B cell (primary cell): ENCODE data around the gene NEBL. TPM values are rescaled to one million over a fixed set of nuclear protein-coding genes. Genes with fewer than 3 reads are reported as not detected.

Experiments
- ATAC-seq: fragments of 200-7000 bp; cut with Tn5 transposase; one replicate; pipeline ENCODE4 v1.10.0; 2021; ENCODE audit warnings: low read depth, mild to moderate bottlenecking, moderate number of reproducible peaks, moderate library complexity
- CTCF ChIA-PET: fragments of 350-600 bp; sonication (Branson Sonifier 250); formaldehyde crosslinking; loops from one replicate; lab custom pipeline; 2021; ENCODE audit warnings: antibody characterized with exemption, inconsistent platforms; lab: Charles Lee
- POLR2A ChIA-PET: fragments of 350-600 bp; sonication (Branson Sonifier 250); formaldehyde crosslinking; loops from one replicate; lab custom pipeline; 2021; ENCODE audit warnings: antibody characterized with exemption; lab: Charles Lee
- DNase-seq: peaks from one replicate; pipeline ENCODE4 v3.0.0; 2013
- H2AFZ ChIP-seq: 2 replicates; pipeline ENCODE4 v1.6.1; 2012; ENCODE audit warnings: mild to moderate bottlenecking, low read depth, low read length; ENCODE audit not compliant: insufficient read depth, poor library complexity, severe bottlenecking
- H3K27ac ChIP-seq, 2 donors: 1 replicate in 1 of 2; 2 replicates in 1 of 2; pipeline ENCODE4 v1.5.1; 2012 to 2013; ENCODE audit warnings: low read length in 2 of 2, mild to moderate bottlenecking in 2 of 2, moderate library complexity in 1 of 2
- H3K27me3 ChIP-seq, 4 experiments: fragments of 200-600 bp in 1 of 4; sonication (generic) in 1 of 4; replicated peaks in 1 of 4; 1 replicate in 2 of 4; 2 replicates in 2 of 4; pipeline versions ENCODE4 v1.6.1 to v1.7.0; 2013 to 2016; ENCODE audit warnings: low read length in 3 of 4, mild to moderate bottlenecking in 2 of 4, mixed read lengths in 1 of 4, moderate library complexity in 1 of 4; ENCODE audit not compliant: insufficient read depth in 4 of 4, control insufficient read depth in 3 of 4; ENCODE audit errors: control extremely low read depth in 1 of 4
- H3K36me3 ChIP-seq, 2 experiments: replicated peaks in 1 of 2; 1 replicate in 1 of 2; 2 replicates in 1 of 2; pipeline versions ENCODE4 v1.6.1 to v1.7.1; 2013; ENCODE audit warnings: low read length in 1 of 2; ENCODE audit not compliant: insufficient read depth in 2 of 2, control insufficient read depth in 1 of 2; ENCODE audit errors: control extremely low read depth in 1 of 2, extremely low read depth in 1 of 2
- H3K4me1 ChIP-seq, 2 donors: fragments of 200-600 bp in 1 of 2; sonication (generic) in 1 of 2; 1 replicate in 1 of 2; 2 replicates in 1 of 2; pipeline versions ENCODE4 v1.5.1 to v1.6.1; 2013 to 2017; ENCODE audit warnings: low read length in 2 of 2; ENCODE audit not compliant: control insufficient read depth in 2 of 2, insufficient read depth in 2 of 2
- H3K4me2 ChIP-seq: replicated peaks from 2 replicates; pipeline ENCODE3; 2012; ENCODE audit warnings: mild to moderate bottlenecking, low read depth, low read length; ENCODE audit not compliant: poor library complexity, severe bottlenecking
- H3K4me3 ChIP-seq, 5 experiments: fragments of 200-600 bp in 1 of 5; sonication (generic) in 1 of 5; 1 replicate in 3 of 5; 2 replicates in 2 of 5; pipeline versions ENCODE4 v1.5.1 to v1.7.0; 2011 to 2016; ENCODE audit warnings: low read length in 4 of 5, mild to moderate bottlenecking in 4 of 5, low read depth in 2 of 5, control low read depth in 1 of 5, moderate library complexity in 1 of 5; ENCODE audit not compliant: insufficient read depth in 1 of 5; ENCODE audit errors: control extremely low read depth in 1 of 5, extremely low read depth in 1 of 5
- H3K79me2 ChIP-seq: fragments of 200-600 bp; sonication (generic); one replicate; pipeline ENCODE4 v1.6.0; 2016; ENCODE audit warnings: low read length; ENCODE audit not compliant: control insufficient read depth, insufficient read depth
- H3K9ac ChIP-seq: fragments of 200-600 bp; sonication (generic); 2 replicates; pipeline ENCODE4 v1.6.1; 2017; ENCODE audit warnings: mild to moderate bottlenecking, low read length, moderate library complexity
- H3K9me3 ChIP-seq, 3 donors: one replicate each; pipeline versions ENCODE4 v1.6.1 to v1.7.1; 2013; ENCODE audit warnings: low read length in 2 of 3; ENCODE audit not compliant: control insufficient read depth in 2 of 3, insufficient read depth in 1 of 3; ENCODE audit errors: control extremely low read depth in 1 of 3
- H4K20me1 ChIP-seq: 2 replicates; pipeline ENCODE4 v1.6.0; 2012; ENCODE audit warnings: mild to moderate bottlenecking, low read length; ENCODE audit not compliant: insufficient read depth, control insufficient read depth, poor library complexity, severe bottlenecking
- H3K27ac Mint-ChIP-seq: one replicate; pipeline ENCODE4 v1.8.0; 2021; ENCODE audit warnings: mixed read lengths
- H3K27me3 Mint-ChIP-seq: one replicate; pipeline ENCODE4 v1.8.0; 2021; ENCODE audit warnings: mixed read lengths
- H3K4me1 Mint-ChIP-seq: one replicate; pipeline ENCODE4 v1.8.0; 2021; ENCODE audit warnings: mixed read lengths
- H3K4me3 Mint-ChIP-seq: one replicate; pipeline ENCODE4 v1.8.0; 2021; ENCODE audit warnings: mixed read lengths
- H3K9me3 Mint-ChIP-seq: one replicate; pipeline ENCODE4 v1.8.0; 2022; ENCODE audit warnings: mixed read lengths; ENCODE audit not compliant: insufficient read depth
- EZH2 ChIP-seq: IDR thresholded peaks from 2 replicates; pipeline ENCODE4 v1.6.1; 2012; ENCODE audit warnings: borderline replicate concordance, low read depth, mild to moderate bottlenecking, moderate library complexity, low read length; ENCODE audit not compliant: insufficient read depth, poor library complexity, severe bottlenecking
- WGBS: methylation state at CpG from one replicate; pipeline ENCODE4 v1.1.5; 2013; ENCODE audit warnings: missing lambda C conversion rate; ENCODE audit not compliant: insufficient coverage; 5-methylcytosine and 5-hydroxymethylcytosine counted together
- intact Hi-C: fragments of 100-400 bp; cut with micrococcal nuclease; formaldehyde crosslinking; loops from one replicate; pipeline ENCODE4 v1.10.0; 2022
- polyA plus RNA-seq: library from polyadenylated mRNA; depleted of rRNA; stranded (reverse); fragments of >200 nt; gene quantifications from 2 replicates; pipeline ENCODE4 v1.2.3, GENCODE V29; 2012
- total RNA-seq, 2 donors: library from RNA; stranded (reverse); fragments of 120-200 nt in 1 of 2; gene quantifications; 1 replicate in 1 of 2; 2 replicates in 1 of 2; pipeline versions ENCODE4 v1.2.3 to v1.2.4, GENCODE V29; 2013 to 2022
- TF ChIP-seq, protein P1 (sequence below): fragments of 200-600 bp; IDR thresholded peaks from one replicate; pipeline ENCODE4 v1.8.0; 2022; ENCODE audit warnings: antibody characterized with exemption, mild to moderate bottlenecking

The NEBL gene
- total and polyA plus RNA-seq, 2 donors (not counting 1 experiment from before 2014, with no cell fraction given), result not detected

DNA sequence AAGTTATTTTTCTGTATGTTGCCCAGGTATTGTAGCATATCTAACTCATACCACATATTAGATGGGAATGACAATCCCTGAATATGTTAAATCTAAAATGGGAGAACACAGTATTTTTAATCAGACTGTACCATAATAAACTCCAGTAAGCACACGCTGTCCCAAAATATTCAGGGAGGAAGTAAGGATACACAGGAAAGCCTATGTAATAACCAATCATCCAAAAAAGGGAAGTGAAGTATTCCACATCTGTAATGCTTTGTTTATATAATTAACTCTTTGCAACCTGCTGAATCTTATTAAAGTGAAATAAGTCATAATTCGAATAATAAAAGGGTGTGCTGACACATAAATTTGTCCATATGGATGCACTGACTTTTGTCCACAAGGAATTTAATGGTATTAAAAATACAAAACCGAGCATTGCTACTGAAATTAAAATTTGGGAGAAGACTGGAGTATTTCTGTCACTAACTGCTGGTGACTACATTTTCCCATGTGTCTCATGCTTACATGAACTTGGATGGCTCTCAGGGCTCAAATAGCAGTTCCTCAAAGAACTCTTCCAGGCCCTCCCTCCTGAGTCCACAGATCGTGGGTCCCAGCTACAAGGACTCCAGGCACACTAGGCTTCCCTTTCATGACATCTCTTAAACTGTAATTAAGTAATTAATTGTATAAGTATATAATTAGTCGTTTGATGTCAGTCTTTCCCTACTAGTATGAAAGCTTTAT lies 120.6 kb downstream of the NEBL start:
- Mint-ChIP-seq H3K27me3 (no peaks in the 10 kb centered on the region), H3K27ac (no peak overlapping the region), H3K9me3 (peaks cover 2% of the 10 kb centered on the region), H3K4me3 (no peak overlapping the region), H3K4me1 (no peaks in the 10 kb centered on the region)
- Histone ChIP-seq H2AFZ (no peak overlapping the region), H4K20me1 (no peaks in the 10 kb centered on the region), H3K27me3 (no peaks in the 10 kb centered on the region), H3K4me2 (no peak overlapping the region), H3K79me2 (no peaks in the 10 kb centered on the region), H3K27ac (no peak overlapping the region), H3K4me1 (no peaks in the 10 kb centered on the region), H3K9ac (no peak overlapping the region), H3K9me3 (no peaks in the 10 kb centered on the region), H3K36me3 (no peaks in the 10 kb centered on the region), H3K4me3 (no peak overlapping the region)
- no peak for TF ChIP-seq EZH2
- TF ChIP-seq, protein P1, sequence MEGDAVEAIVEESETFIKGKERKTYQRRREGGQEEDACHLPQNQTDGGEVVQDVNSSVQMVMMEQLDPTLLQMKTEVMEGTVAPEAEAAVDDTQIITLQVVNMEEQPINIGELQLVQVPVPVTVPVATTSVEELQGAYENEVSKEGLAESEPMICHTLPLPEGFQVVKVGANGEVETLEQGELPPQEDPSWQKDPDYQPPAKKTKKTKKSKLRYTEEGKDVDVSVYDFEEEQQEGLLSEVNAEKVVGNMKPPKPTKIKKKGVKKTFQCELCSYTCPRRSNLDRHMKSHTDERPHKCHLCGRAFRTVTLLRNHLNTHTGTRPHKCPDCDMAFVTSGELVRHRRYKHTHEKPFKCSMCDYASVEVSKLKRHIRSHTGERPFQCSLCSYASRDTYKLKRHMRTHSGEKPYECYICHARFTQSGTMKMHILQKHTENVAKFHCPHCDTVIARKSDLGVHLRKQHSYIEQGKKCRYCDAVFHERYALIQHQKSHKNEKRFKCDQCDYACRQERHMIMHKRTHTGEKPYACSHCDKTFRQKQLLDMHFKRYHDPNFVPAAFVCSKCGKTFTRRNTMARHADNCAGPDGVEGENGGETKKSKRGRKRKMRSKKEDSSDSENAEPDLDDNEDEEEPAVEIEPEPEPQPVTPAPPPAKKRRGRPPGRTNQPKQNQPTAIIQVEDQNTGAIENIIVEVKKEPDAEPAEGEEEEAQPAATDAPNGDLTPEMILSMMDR, result no peak
- DNase-seq (no peak), ATAC-seq (no peak)
- WGBS, result no CpG with 5 or more reads among the region's 5 CpGs
- POLR2A ChIA-PET, result no interaction called here
- intact Hi-C loops, result no loop called here
- CTCF ChIA-PET, result no interaction called here

DNA sequence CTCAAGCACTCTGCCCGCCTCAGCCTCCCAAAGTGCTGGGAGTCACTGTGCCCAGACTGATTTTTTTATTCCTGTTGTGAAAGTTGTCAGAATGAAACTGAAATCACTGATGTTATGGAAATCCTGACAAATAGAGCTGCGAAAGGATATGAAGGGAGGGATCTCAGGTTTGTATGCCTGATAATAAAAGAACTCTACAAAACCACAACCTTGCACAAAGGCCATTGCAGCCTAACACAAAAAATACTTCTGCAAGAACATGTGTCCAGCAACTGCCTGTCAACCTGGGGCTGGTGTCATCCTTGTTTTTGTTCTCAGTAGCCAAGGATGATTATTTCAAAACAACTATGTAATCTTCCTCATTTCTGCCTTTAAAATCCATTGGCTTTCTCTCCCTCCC lies 126.1 kb downstream of the NEBL start:
- H3K9me3 Mint-ChIP-seq, result peaks cover 2% of the 10 kb centered on the region
- intact Hi-C loops, result no loop called here
- Histone ChIP-seq H3K79me2 (no peaks in the 10 kb centered on the region), H3K36me3 (no peaks in the 10 kb centered on the region), H2AFZ (no peak overlapping the region), H3K9ac (no peak overlapping the region), H3K27ac (no peak overlapping the region), H3K27me3 (no peaks in the 10 kb centered on the region), H3K4me1 (no peaks in the 10 kb centered on the region), H4K20me1 (no peaks in the 10 kb centered on the region), H3K4me3 (no peak overlapping the region), H3K4me2 (no peak overlapping the region), H3K9me3 (no peaks in the 10 kb centered on the region)
- H3K27me3 Mint-ChIP-seq, result no peaks in the 10 kb centered on the region
- no peak for DNase-seq
- TF ChIP-seq, protein P1, result no peak
- TF ChIP-seq EZH2, result no peak
- ChIA-PET CTCF (no interaction called here), POLR2A (no interaction called here)
- H3K27ac Mint-ChIP-seq, result no peak overlapping the region
- no peak for ATAC-seq
- H3K4me3 Mint-ChIP-seq, result no peak overlapping the region
- no CpG with 5 or more reads among the region's 2 CpGs for WGBS
- H3K4me1 Mint-ChIP-seq, result no peaks in the 10 kb centered on the region
